ENCODE results near the gene GAS2L3. TPM values are rescaled to one million over a fixed set of nuclear protein-coding genes. Genes with fewer than 3 reads are reported as not detected.
A peak's percentile ranks its signal among the peaks of the same experiment; 100 is the strongest.

The GAS2L3 gene
- total and polyA plus RNA-seq, 2 donors (not counting 1 experiment from before 2014, with no cell fraction given): 0.10 TPM; not detected in 1

DNA sequence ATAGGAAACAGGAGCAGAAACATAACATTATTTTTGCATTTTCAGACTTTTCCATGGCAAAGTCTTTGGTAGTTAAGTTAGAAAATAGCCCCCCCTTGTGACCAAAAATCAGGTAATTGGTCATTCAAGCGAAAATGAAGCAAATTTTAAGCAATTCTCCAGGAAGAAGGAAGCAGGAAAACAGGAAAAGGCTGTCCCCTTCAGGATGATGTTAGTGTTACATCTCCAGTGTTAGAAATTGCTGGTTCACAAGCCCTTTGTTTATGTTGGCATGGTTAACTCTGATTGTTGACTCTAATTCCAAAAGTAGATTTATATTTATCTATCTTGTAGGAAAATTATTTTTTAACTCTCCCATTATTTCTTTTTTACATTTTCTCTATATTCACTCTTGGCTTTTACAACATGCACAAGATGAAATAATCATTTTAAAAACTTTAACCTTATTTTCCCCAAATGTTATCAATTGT, 18.8 kb upstream of the GAS2L3 start:
- Mint-ChIP-seq H3K4me3 (no peak overlapping the region), H3K27ac (no peak overlapping the region), H3K27me3 (peaks cover 4% of the 10 kb centered on the region), H3K9me3 (ENCODE audit: insufficient read depth) (no peaks in the 10 kb centered on the region), H3K4me1 (no peaks in the 10 kb centered on the region)
- peak; percentile 28 for DNase-seq
- Histone ChIP-seq H3K9ac (ENCODE audit: low read length) (no peak overlapping the region), H2AFZ (ENCODE audit: insufficient read depth, low read depth, low read length, poor library complexity, severe bottlenecking) (no peak overlapping the region), H3K27me3 (replicated peaks in 1 of 4; ENCODE audit: control extremely low read depth in 1 of 4, control insufficient read depth in 3 of 4, insufficient read depth in 4 of 4, low read length in 3 of 4) (no peaks in the 10 kb centered on the region), H3K9me3 (ENCODE audit: control extremely low read depth in 1 of 3, control insufficient read depth in 2 of 3, insufficient read depth in 1 of 3, low read length in 2 of 3) (no peaks in the 10 kb centered on the region), H3K36me3 (replicated peaks in 1 of 2; ENCODE audit: control extremely low read depth in 1 of 2, control insufficient read depth in 1 of 2, extremely low read depth in 1 of 2, insufficient read depth in 2 of 2, low read length in 1 of 2) (no peaks in the 10 kb centered on the region), H4K20me1 (ENCODE audit: control insufficient read depth, insufficient read depth, low read length, poor library complexity, severe bottlenecking) (no peaks in the 10 kb centered on the region), H3K4me2 (replicated peaks; ENCODE audit: low read depth, low read length, poor library complexity, severe bottlenecking) (no peak overlapping the region), H3K27ac (ENCODE audit: low read length in 2 of 2) (no peak overlapping the region), H3K4me3 (ENCODE audit: control extremely low read depth in 1 of 5, extremely low read depth in 1 of 5, insufficient read depth in 1 of 5, low read depth in 2 of 5, low read length in 4 of 5) (no peak overlapping the region), H3K4me1 (ENCODE audit: control insufficient read depth in 2 of 2, insufficient read depth in 2 of 2, low read length in 2 of 2) (no peaks in the 10 kb centered on the region), H3K79me2 (ENCODE audit: control insufficient read depth, insufficient read depth, low read length) (no peaks in the 10 kb centered on the region)
- TF ChIP-seq EZH2 (IDR thresholded peaks at IDR 0.05; ENCODE audit: borderline replicate concordance, insufficient read depth, low read depth, low read length, poor library complexity, severe bottlenecking): no peak
- TF ChIP-seq, protein P1, sequence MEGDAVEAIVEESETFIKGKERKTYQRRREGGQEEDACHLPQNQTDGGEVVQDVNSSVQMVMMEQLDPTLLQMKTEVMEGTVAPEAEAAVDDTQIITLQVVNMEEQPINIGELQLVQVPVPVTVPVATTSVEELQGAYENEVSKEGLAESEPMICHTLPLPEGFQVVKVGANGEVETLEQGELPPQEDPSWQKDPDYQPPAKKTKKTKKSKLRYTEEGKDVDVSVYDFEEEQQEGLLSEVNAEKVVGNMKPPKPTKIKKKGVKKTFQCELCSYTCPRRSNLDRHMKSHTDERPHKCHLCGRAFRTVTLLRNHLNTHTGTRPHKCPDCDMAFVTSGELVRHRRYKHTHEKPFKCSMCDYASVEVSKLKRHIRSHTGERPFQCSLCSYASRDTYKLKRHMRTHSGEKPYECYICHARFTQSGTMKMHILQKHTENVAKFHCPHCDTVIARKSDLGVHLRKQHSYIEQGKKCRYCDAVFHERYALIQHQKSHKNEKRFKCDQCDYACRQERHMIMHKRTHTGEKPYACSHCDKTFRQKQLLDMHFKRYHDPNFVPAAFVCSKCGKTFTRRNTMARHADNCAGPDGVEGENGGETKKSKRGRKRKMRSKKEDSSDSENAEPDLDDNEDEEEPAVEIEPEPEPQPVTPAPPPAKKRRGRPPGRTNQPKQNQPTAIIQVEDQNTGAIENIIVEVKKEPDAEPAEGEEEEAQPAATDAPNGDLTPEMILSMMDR (IDR thresholded peaks at IDR 0.05): peak; percentile 57
- WGBS (ENCODE audit: insufficient coverage): no CpG with 5 or more reads among the region's 1 CpG
- intact Hi-C loops (cut with micrococcal nuclease): loop anchor here (5.0 to 10.0 kb wide), 3 partner anchors 400 to 1512 kb away; no protein-coding TSS in a partner anchor
- ChIA-PET CTCF (interaction anchor here (1.0 to 3.0 kb wide), 3 partner anchors 37 to 322 kb away, joined by 3 to 17 read pairs (median 6); no protein-coding TSS in a partner anchor), POLR2A (no interaction called here)
- ATAC-seq (ENCODE audit: low read depth): no peak

GRCh38 chr12:100555722-100556121, 17.8 kb upstream of the GAS2L3 start:
- POLR2A ChIA-PET: no interaction called here
- Mint-ChIP-seq H3K4me1 (no peaks in the 10 kb centered on the region), H3K27ac (no peak overlapping the region), H3K4me3 (no peak overlapping the region), H3K27me3 (peaks cover 4% of the 10 kb centered on the region), H3K9me3 (ENCODE audit: insufficient read depth) (no peaks in the 10 kb centered on the region)
- no peak for DNase-seq
- H3K79me2 ChIP-seq (ENCODE audit: control insufficient read depth, insufficient read depth, low read length): no peaks in the 10 kb centered on the region
- intact Hi-C loops (cut with micrococcal nuclease): loop anchor here (10.0 kb wide), 1 partner anchor 401 kb away; no protein-coding TSS in a partner anchor
- CTCF ChIA-PET: interaction anchor here (1.0 to 3.0 kb wide), 2 partner anchors 35 to 321 kb away, joined by 3 to 17 read pairs; no protein-coding TSS in a partner anchor
- H3K9ac ChIP-seq (ENCODE audit: low read length): no peak overlapping the region
- no peaks in the 10 kb centered on the region for H3K9me3 ChIP-seq (ENCODE audit: control extremely low read depth in 1 of 3, control insufficient read depth in 2 of 3, insufficient read depth in 1 of 3, low read length in 2 of 3)
- H3K36me3 ChIP-seq (replicated peaks in 1 of 2; ENCODE audit: control extremely low read depth in 1 of 2, control insufficient read depth in 1 of 2, extremely low read depth in 1 of 2, insufficient read depth in 2 of 2, low read length in 1 of 2): no peaks in the 10 kb centered on the region
- no peak overlapping the region for H3K4me3 ChIP-seq (ENCODE audit: control extremely low read depth in 1 of 5, extremely low read depth in 1 of 5, insufficient read depth in 1 of 5, low read depth in 2 of 5, low read length in 4 of 5)
- TF ChIP-seq EZH2 (IDR thresholded peaks at IDR 0.05; ENCODE audit: borderline replicate concordance, insufficient read depth, low read depth, low read length, poor library complexity, severe bottlenecking): no peak
- TF ChIP-seq, protein P1 (IDR thresholded peaks at IDR 0.05): no peak
- H3K27me3 ChIP-seq (replicated peaks in 1 of 4; ENCODE audit: control extremely low read depth in 1 of 4, control insufficient read depth in 3 of 4, insufficient read depth in 4 of 4, low read length in 3 of 4): no peaks in the 10 kb centered on the region
- H3K27ac ChIP-seq (ENCODE audit: low read length in 2 of 2): no peak overlapping the region
- ATAC-seq (ENCODE audit: low read depth): no peak
- no CpG with 5 or more reads among the region's 2 CpGs for WGBS (ENCODE audit: insufficient coverage)
- no peak overlapping the region for H2AFZ ChIP-seq (ENCODE audit: insufficient read depth, low read depth, low read length, poor library complexity, severe bottlenecking)
- H3K4me2 ChIP-seq (replicated peaks; ENCODE audit: low read depth, low read length, poor library complexity, severe bottlenecking): no peak overlapping the region
- H3K4me1 ChIP-seq (ENCODE audit: control insufficient read depth in 2 of 2, insufficient read depth in 2 of 2, low read length in 2 of 2): no peaks in the 10 kb centered on the region
- H4K20me1 ChIP-seq (ENCODE audit: control insufficient read depth, insufficient read depth, low read length, poor library complexity, severe bottlenecking): no peaks in the 10 kb centered on the region
